ENCODE data around the gene PSMC1. TPM values are rescaled to one million over a fixed set of nuclear protein-coding genes. Genes with fewer than 3 reads are reported as not detected.
A peak's percentile ranks its signal among the peaks of the same experiment; 100 is the strongest.

Gene PSMC1
- polyA plus RNA-seq, 1 donor from 2014 or later = 79.1 TPM

GRCh38 chr14:90287791-90288190 is 31.4 kb downstream of the PSMC1 start:
- Mint-ChIP-seq H3K4me1 (no peaks in the 10 kb centered on the region), H3K4me3 (no peak overlapping the region), H3K36me3 (peaks cover 6% of the 10 kb centered on the region), H3K27ac (no peak overlapping the region), H3K9me3 (no peaks in the 10 kb centered on the region), H3K27me3 (no peaks in the 10 kb centered on the region)

GRCh38 chr14:90288651-90289355 is 32.5 kb downstream of the PSMC1 start:
- Mint-ChIP-seq H3K4me3 (no peak overlapping the region), H3K27me3 (no peaks in the 10 kb centered on the region), H3K36me3 (peaks cover 6% of the 10 kb centered on the region), H3K27ac (peak overlapping the region in 1 of 3 donors; percentile 64), H3K4me1 (peaks cover 0 to 2% (median 0%) of the 10 kb centered on the region in 3 donors), H3K9me3 (no peaks in the 10 kb centered on the region)

GRCh38 chr14:90290337-90291011 is 34.1 kb downstream of the PSMC1 start:
- Mint-ChIP-seq H3K27me3 (no peaks in the 10 kb centered on the region), H3K9me3 (no peaks in the 10 kb centered on the region), H3K36me3 (peaks cover 7% of the 10 kb centered on the region), H3K4me1 (peaks cover 0 to 2% (median 0%) of the 10 kb centered on the region in 3 donors), H3K4me3 (no peak overlapping the region), H3K27ac (no peak overlapping the region)

GRCh38 chr14:90291699-90292098 is 35.3 kb downstream of the PSMC1 start:
- H3K27ac Mint-ChIP-seq = peak overlapping the region in 1 of 3 donors; percentile 44
- H3K4me3 Mint-ChIP-seq = no peak overlapping the region
- no peaks in the 10 kb centered on the region for H3K27me3 Mint-ChIP-seq
- H3K4me1 Mint-ChIP-seq = peaks cover 0 to 2% (median 0%) of the 10 kb centered on the region in 3 donors
- peaks cover 5% of the 10 kb centered on the region for H3K36me3 Mint-ChIP-seq
- no peaks in the 10 kb centered on the region for H3K9me3 Mint-ChIP-seq

GRCh38 chr14:90293766-90294730 is 37.7 kb downstream of the PSMC1 start:
- no peaks in the 10 kb centered on the region for H3K9me3 Mint-ChIP-seq
- no peaks in the 10 kb centered on the region for H3K27me3 Mint-ChIP-seq
- no peak overlapping the region for H3K4me3 Mint-ChIP-seq
- H3K27ac Mint-ChIP-seq = peak overlapping the region in 1 of 3 donors; percentile 1
- H3K36me3 Mint-ChIP-seq = peaks cover 5% of the 10 kb centered on the region
- H3K4me1 Mint-ChIP-seq = peaks cover 0 to 2% (median 0%) of the 10 kb centered on the region in 3 donors

- Mint-ChIP-seq H3K4me1 (peaks cover 0 to 2% (median 0%) of the 10 kb centered on the region in 3 donors), H3K27ac (peak overlapping the region in 1 of 3 donors; percentile 1), H3K4me3 (no peak overlapping the region), H3K27me3 (no peaks in the 10 kb centered on the region), H3K9me3 (no peaks in the 10 kb centered on the region), H3K36me3 (peaks cover 2% of the 10 kb centered on the region)
Measured at GRCh38 chr14:90294872-90295271, 38.5 kb downstream of the PSMC1 start.

GRCh38 chr14:90295870-90296516 is 39.6 kb downstream of the PSMC1 start:
- H3K36me3 Mint-ChIP-seq = peaks cover 6% of the 10 kb centered on the region
- H3K27me3 Mint-ChIP-seq = no peaks in the 10 kb centered on the region
- peaks cover 0 to 4% (median 1%) of the 10 kb centered on the region in 3 donors for H3K4me1 Mint-ChIP-seq
- H3K9me3 Mint-ChIP-seq = no peaks in the 10 kb centered on the region
- no peak overlapping the region for H3K4me3 Mint-ChIP-seq
- peak overlapping the region in 1 of 3 donors; percentile 35 for H3K27ac Mint-ChIP-seq

GRCh38 chr14:90296641-90297040 is 40.3 kb downstream of the PSMC1 start:
- H3K9me3 Mint-ChIP-seq = no peaks in the 10 kb centered on the region
- H3K4me1 Mint-ChIP-seq = peaks cover 1 to 4% (median 2%) of the 10 kb centered on the region in 3 donors
- H3K4me3 Mint-ChIP-seq = no peak overlapping the region
- H3K27me3 Mint-ChIP-seq = no peaks in the 10 kb centered on the region
- peak overlapping the region in 1 of 3 donors; percentile 35 for H3K27ac Mint-ChIP-seq
- H3K36me3 Mint-ChIP-seq = peaks cover 6% of the 10 kb centered on the region

GRCh38 chr14:90297876-90298629 is 41.7 kb downstream of the PSMC1 start:
- Mint-ChIP-seq H3K4me1 (peaks cover 4 to 10% (median 4%) of the 10 kb centered on the region in 3 donors), H3K27ac (no peak overlapping the region), H3K9me3 (no peaks in the 10 kb centered on the region), H3K36me3 (peaks cover 6% of the 10 kb centered on the region), H3K27me3 (no peaks in the 10 kb centered on the region), H3K4me3 (no peak overlapping the region)

GRCh38 chr14:90299408-90299807 is 43.1 kb downstream of the PSMC1 start:
- Mint-ChIP-seq H3K36me3 (peaks cover 7% of the 10 kb centered on the region), H3K27me3 (no peaks in the 10 kb centered on the region), H3K27ac (no peak overlapping the region), H3K4me1 (peaks cover 3 to 12% (median 5%) of the 10 kb centered on the region in 3 donors), H3K9me3 (no peaks in the 10 kb centered on the region), H3K4me3 (no peak overlapping the region)

GRCh38 chr14:90300611-90301047 is 44.3 kb downstream of the PSMC1 start:
- peaks cover 3 to 17% (median 10%) of the 10 kb centered on the region in 3 donors for H3K4me1 Mint-ChIP-seq
- no peaks in the 10 kb centered on the region for H3K27me3 Mint-ChIP-seq
- H3K9me3 Mint-ChIP-seq = no peaks in the 10 kb centered on the region
- H3K4me3 Mint-ChIP-seq = no peak overlapping the region
- peaks cover 10% of the 10 kb centered on the region for H3K36me3 Mint-ChIP-seq
- H3K27ac Mint-ChIP-seq = peak overlapping the region in 1 of 3 donors; percentile 68

GRCh38 chr14:90301122-90301521 is 44.8 kb downstream of the PSMC1 start:
- H3K4me3 Mint-ChIP-seq = no peak overlapping the region
- H3K36me3 Mint-ChIP-seq = peaks cover 10% of the 10 kb centered on the region

GRCh38 chr14:90301668-90302090 is 45.3 kb downstream of the PSMC1 start:
- Mint-ChIP-seq H3K9me3 (no peaks in the 10 kb centered on the region), H3K36me3 (peaks cover 10% of the 10 kb centered on the region), H3K4me1 (peaks cover 3 to 17% (median 10%) of the 10 kb centered on the region in 3 donors), H3K27me3 (no peaks in the 10 kb centered on the region), H3K4me3 (no peak overlapping the region), H3K27ac (no peak overlapping the region)

More at GRCh38 chr14:90301122-90301521, 44.8 kb downstream of the PSMC1 start:
- no peaks in the 10 kb centered on the region for H3K9me3 Mint-ChIP-seq
- peak overlapping the region in 1 of 3 donors; percentile 68 for H3K27ac Mint-ChIP-seq
- H3K27me3 Mint-ChIP-seq = no peaks in the 10 kb centered on the region
- H3K4me1 Mint-ChIP-seq = peaks cover 3 to 17% (median 10%) of the 10 kb centered on the region in 3 donors
